WTC11 (cell line): ENCODE measurements around the gene SLC29A4. TPM values are rescaled to one million over a fixed set of nuclear protein-coding genes. Genes with fewer than 3 reads are reported as not detected.
"Not testable (repeated sequence)": the region's sequence is repeated elsewhere in the genome, so short reads cannot be mapped to it uniquely, and the experiment has no call there.

Experiments
- ATAC-seq: fragments of 200-7000 bp; cut with Tn5 transposase; 2 replicates; pipeline ENCODE4 v1.10.0; 2021; ENCODE audit warnings: mild to moderate bottlenecking, moderate library complexity
- CTCF ChIA-PET: fragments of 300-600 bp; sonication (Branson Sonifier 250); formaldehyde crosslinking; loops from one replicate; lab custom pipeline; 2021; ENCODE audit warnings: antibody characterized with exemption; lab: Charles Lee
- POLR2A ChIA-PET: fragments of 350-600 bp; sonication (Branson Sonifier 250); formaldehyde crosslinking; loops from one replicate; lab custom pipeline; 2021; ENCODE audit warnings: antibody characterized with exemption; lab: Charles Lee
- DNase-seq: peaks from one replicate; pipeline ENCODE4 v3.0.0; 2021; ENCODE audit warnings: low spot score
- H3K27ac Mint-ChIP-seq: 2 replicates; pipeline ENCODE4 v1.8.0; 2021; ENCODE audit warnings: mixed read lengths
- H3K27me3 Mint-ChIP-seq: 2 replicates; pipeline ENCODE4 v1.8.0; 2021; ENCODE audit warnings: low read depth, mild to moderate bottlenecking, moderate library complexity, mixed read lengths
- H3K36me3 Mint-ChIP-seq: 2 replicates; pipeline ENCODE4 v1.8.0; 2021; ENCODE audit warnings: mixed read lengths
- H3K4me1 Mint-ChIP-seq: 2 replicates; pipeline ENCODE4 v1.8.0; 2022; ENCODE audit warnings: mixed read lengths
- H3K4me3 Mint-ChIP-seq: 2 replicates; pipeline ENCODE4 v1.8.0; 2021; ENCODE audit warnings: mild to moderate bottlenecking, moderate library complexity, mixed read lengths
- H3K9me3 Mint-ChIP-seq: 2 replicates; pipeline ENCODE4 v1.8.0; 2021; ENCODE audit warnings: mixed read lengths
- ARID4B ChIP-seq: sonication (generic); formaldehyde crosslinking; IDR thresholded peaks from 2 replicates; pipeline ENCODE4 v1.8.0; 2023; ENCODE audit warnings: missing genetic modification reagents, mild to moderate bottlenecking, borderline replicate concordance
- ATF2 ChIP-seq: sonication (generic); formaldehyde crosslinking; IDR thresholded peaks from 2 replicates; pipeline ENCODE4 v1.8.1; 2022; ENCODE audit warnings: low read depth, missing genetic modification reagents, borderline replicate concordance
- CDX4 ChIP-seq: fragments of 250-450 bp; sonication (Bioruptor Pico); IDR thresholded peaks from 2 replicates; pipeline ENCODE4 v1.9.0; 2021; ENCODE audit warnings: moderate library complexity, mild to moderate bottlenecking, inconsistent platforms, borderline replicate concordance
- ELF4 ChIP-seq: sonication (generic); formaldehyde crosslinking; IDR thresholded peaks from 2 replicates; pipeline ENCODE4 v1.8.1; 2022; ENCODE audit warnings: low read depth, mild to moderate bottlenecking, moderate library complexity, missing genetic modification reagents
- ETV6 ChIP-seq: sonication (generic); formaldehyde crosslinking; IDR thresholded peaks from 2 replicates; pipeline ENCODE4 v1.8.1; 2022; ENCODE audit warnings: mild to moderate bottlenecking, missing genetic modification reagents
- FOXP1 ChIP-seq: sonication (generic); formaldehyde crosslinking; IDR thresholded peaks from 2 replicates; pipeline ENCODE4 v1.8.0; 2022; ENCODE audit warnings: missing genetic modification reagents, mild to moderate bottlenecking, moderate library complexity, borderline replicate concordance
- GABPB1 ChIP-seq: sonication (generic); formaldehyde crosslinking; IDR thresholded peaks from 2 replicates; pipeline ENCODE4 v1.8.1; 2023; ENCODE audit warnings: mild to moderate bottlenecking, missing genetic modification reagents
- NFE2L1 ChIP-seq: sonication (generic); formaldehyde crosslinking; IDR thresholded peaks from 2 replicates; pipeline ENCODE4 v1.8.1; 2023; ENCODE audit warnings: missing genetic modification reagents
- SMAD4 ChIP-seq: sonication (generic); formaldehyde crosslinking; IDR thresholded peaks from 2 replicates; pipeline ENCODE4 v1.8.0; 2022; ENCODE audit warnings: mild to moderate bottlenecking, missing genetic modification reagents
- ZBTB21 ChIP-seq: sonication (generic); formaldehyde crosslinking; IDR thresholded peaks from 2 replicates; pipeline ENCODE4 v1.8.1; 2023; ENCODE audit warnings: mild to moderate bottlenecking, missing genetic modification reagents, borderline replicate concordance
- ZMAT4 ChIP-seq: fragments of 250-450 bp; sonication (Bioruptor Pico); IDR thresholded peaks from 2 replicates; pipeline ENCODE4 v1.9.0; 2021; ENCODE audit warnings: mild to moderate bottlenecking
- ZNF121 ChIP-seq: sonication (generic); formaldehyde crosslinking; IDR thresholded peaks from 2 replicates; pipeline ENCODE4 v1.8.0; 2023; ENCODE audit warnings: missing genetic modification reagents
- ZNF425 ChIP-seq: fragments of 250-450 bp; sonication (Bioruptor Pico); conservative IDR thresholded peaks from 2 replicates; pipeline ENCODE4 v1.9.0; 2021; ENCODE audit warnings: mild to moderate bottlenecking
- total RNA-seq: library from RNA; stranded (reverse); gene quantifications from 3 replicates; pipeline ENCODE4 v1.2.3, GENCODE V29; 2021

SLC29A4 gene
- total RNA-seq, 1 experiment from 2014 or later = 14.4 TPM

GRCh38 chr7:5284304-5285281, 1.9 kb downstream of the SLC29A4 start:
- Mint-ChIP-seq H3K4me3 (peak overlapping the region; percentile 57), H3K4me1 (0 out of 2 replicates have a peak, but pooled peaks cover 2% of the 10 kb centered on the region), H3K27ac (no peak overlapping the region), H3K27me3 (peaks cover 19% of the 10 kb centered on the region), H3K9me3 (no peaks in the 10 kb centered on the region), H3K36me3 (no peaks in the 10 kb centered on the region)
- ChIA-PET CTCF (interaction anchor here (0.5 to 2.1 kb wide), 31 partner anchors 12 to 492 kb away, joined by 3 to 68 read pairs (median 4); no protein-coding TSS in a partner anchor), POLR2A (interaction anchor here (0.9 kb wide), 1 partner anchor 45 kb away, joined by 4 read pairs; no protein-coding TSS in a partner anchor)
- DNase-seq (peak; percentile 89), ATAC-seq (peak; percentile 91)
- TF ChIP-seq NFE2L1 (CRISPR knock-in tag) = no peak
- no peak for TF ChIP-seq FOXP1 (CRISPR knock-in tag)
- no peak for TF ChIP-seq ELF4
- no peak for TF ChIP-seq ETV6
- 0 out of 2 replicates have a peak, but pooled peaks have one; percentile 36 for TF ChIP-seq GABPB1 (CRISPR knock-in tag)

- Mint-ChIP-seq H3K36me3 (no peaks in the 10 kb centered on the region), H3K27me3 (peaks cover 15% of the 10 kb centered on the region), H3K4me1 (0 out of 2 replicates have a peak, but pooled peaks cover 2% of the 10 kb centered on the region), H3K27ac (no peak overlapping the region), H3K4me3 (no peak overlapping the region), H3K9me3 (no peaks in the 10 kb centered on the region)
- POLR2A ChIA-PET = no interaction called here
- no peak for DNase-seq
- CTCF ChIA-PET = interaction anchor here (1.1 to 1.8 kb wide), 2 partner anchors 46 to 47 kb away, joined by 6 to 10 read pairs; no protein-coding TSS in a partner anchor
- no peak for ATAC-seq
- TF ChIP-seq ZMAT4 (CRISPR knock-in tag) = no peak
- TF ChIP-seq ATF2 (CRISPR knock-in tag) = no peak
- TF ChIP-seq ZNF121 (CRISPR knock-in tag) = peak; percentile 78
- TF ChIP-seq ETV6 = no peak
Observed at GRCh38 chr7:5286933-5287332, 4.2 kb downstream of the SLC29A4 start.

GRCh38 chr7:5287373-5287772, 4.6 kb downstream of the SLC29A4 start:
- H3K4me1 Mint-ChIP-seq, H3K4me3 Mint-ChIP-seq, ATAC-seq, POLR2A ChIA-PET, H3K36me3 Mint-ChIP-seq, H3K27ac Mint-ChIP-seq, H3K9me3 Mint-ChIP-seq, DNase-seq: not testable (repeated sequence)
- CTCF ChIA-PET = interaction anchor here (0.6 to 1.8 kb wide), 2 partner anchors 47 to 60 kb away, joined by 3 to 10 read pairs; no protein-coding TSS in a partner anchor
- peaks cover 15% of the 10 kb centered on the region for H3K27me3 Mint-ChIP-seq

GRCh38 chr7:5287802-5288201, 5.1 kb downstream of the SLC29A4 start:
- no peaks in the 10 kb centered on the region for H3K36me3 Mint-ChIP-seq
- no peak for DNase-seq
- POLR2A ChIA-PET = no interaction called here

More at GRCh38 chr7:5287802-5288201, 5.1 kb downstream of the SLC29A4 start:
- CTCF ChIA-PET = interaction anchor here (0.6 to 1.8 kb wide), 3 partner anchors 48 to 321 kb away, joined by 3 to 10 read pairs (median 5); no protein-coding TSS in a partner anchor
- TF ChIP-seq ZBTB21 (CRISPR knock-in tag) (no peak), ARID4B (CRISPR knock-in tag) (no peak), ZNF425 (CRISPR knock-in tag) (no peak), CDX4 (CRISPR knock-in tag) (no peak), ELF4 (no peak), ZNF121 (CRISPR knock-in tag) (no peak), ETV6 (no peak), SMAD4 (CRISPR knock-in tag) (no peak)
- peaks cover 15% of the 10 kb centered on the region for H3K27me3 Mint-ChIP-seq
- H3K4me1 Mint-ChIP-seq = 0 out of 2 replicates have a peak, but pooled peaks cover 2% of the 10 kb centered on the region
- H3K27ac Mint-ChIP-seq = no peak overlapping the region
- no peak for ATAC-seq
- no peaks in the 10 kb centered on the region for H3K9me3 Mint-ChIP-seq
- H3K4me3 Mint-ChIP-seq = no peak overlapping the region
